Measurements from ENCODE around the gene FAM89B. TPM values are rescaled to one million over a fixed set of nuclear protein-coding genes. Genes with fewer than 3 reads are reported as not detected.

FAM89B gene
- total and polyA plus RNA-seq, 2 of the 8 experiments (the other 6 are each of a cell fraction or from before 2014, with no cell fraction given): 15.8 to 32.4 TPM

GRCh38 chr11:65619281-65619928, 47.1 kb downstream of the FAM89B start:
- FAIRE-seq: no peak
- no peak overlapping the region for H3K9ac ChIP-seq (replicated peaks in 1 of 4; ENCODE audit: extremely low read depth in 1 of 4, low read depth in 3 of 4, low read length in 3 of 4)

More at GRCh38 chr11:65619281-65619928, 47.1 kb downstream of the FAM89B start:
- peaks cover 6 to 16% of the 10 kb centered on the region in 2 experiments for H3K79me2 ChIP-seq (ENCODE audit: control insufficient read depth in 1 of 2, insufficient read depth in 2 of 2, low read length in 2 of 2)
- no peak overlapping the region for H3K4me3 ChIP-seq (ENCODE audit: extremely low read depth in 1 of 4, insufficient read depth in 2 of 4, low read depth in 3 of 4, low read length in 4 of 4)
- no peak overlapping the region for H2BK20ac ChIP-seq (ENCODE audit: low read length)
- no peak overlapping the region for H2AFZ ChIP-seq (ENCODE audit: low read length)
- peaks cover 16% of the 10 kb centered on the region for H3K79me1 ChIP-seq (ENCODE audit: low read depth, low read length)
- no peak overlapping the region for H3K23ac ChIP-seq (ENCODE audit: insufficient read length)
- ChIA-PET CTCF (ENCODE audit: partially characterized antibody) (interaction anchor here (2.1 kb wide), 1 partner anchor 25 kb away, joined by 8 read pairs; no protein-coding TSS in a partner anchor), POLR2A (ENCODE audit: partially characterized antibody) (interaction anchor here (1.0 to 5.7 kb wide), 3 partner anchors 13 to 18 kb away, joined by 4 to 38 read pairs (median 6); partner anchors contain the start of gene SIPA1)
- no peak overlapping the region for H2BK120ac ChIP-seq (replicated peaks; ENCODE audit: low read depth, low read length)
- 94% methylated on average over 27 of the region's 29 CpGs; no CpG with 5 or more reads in 1 of the 2 experiments for WGBS, 2 experiments (ENCODE audit: extremely low coverage in 1 of 2, insufficient coverage in 1 of 2, insufficient read length in 1 of 2, insufficient replicate concordance in 2 of 2, low coverage in 1 of 2, low lambda C conversion rate in 2 of 2, missing lambda C conversion rate in 1 of 2)
- no peak overlapping the region for H3K4me2 ChIP-seq (ENCODE audit: insufficient read depth in 1 of 2, low read depth in 2 of 2, low read length in 2 of 2)
- H3K27me3 ChIP-seq (replicated peaks in 1 of 4; ENCODE audit: control insufficient read depth in 3 of 4, extremely low read depth in 1 of 4, insufficient read depth in 3 of 4, low read length in 3 of 4): no peaks in the 10 kb centered on the region
- peaks cover 5 to 39% of the 10 kb centered on the region in 2 experiments for H4K20me1 ChIP-seq (replicated peaks in 1 of 2; ENCODE audit: control insufficient read depth in 1 of 2, insufficient read depth in 2 of 2, low read length in 2 of 2)
- no peaks in the 10 kb centered on the region for H3K9me3 ChIP-seq (ENCODE audit: insufficient read depth in 2 of 2, low read depth in 1 of 2, low read length in 1 of 2)
- no peak overlapping the region for H2AK5ac ChIP-seq (ENCODE audit: low read depth, low read length)
- H4K5ac ChIP-seq (ENCODE audit: insufficient read length, low read depth, low read length): no peak overlapping the region
- H4K8ac ChIP-seq (ENCODE audit: extremely low read depth, insufficient read depth, low read length): no peak overlapping the region
- H2BK15ac ChIP-seq (ENCODE audit: low read length): no peak overlapping the region
- H3K23me2 ChIP-seq (ENCODE audit: low read depth, low read length): peaks cover 10% of the 10 kb centered on the region
- H3K36me3 ChIP-seq (ENCODE audit: control insufficient read depth in 2 of 4, insufficient read depth in 4 of 4, low read length in 3 of 4): peaks cover 7 to 46% (median 22%) of the 10 kb centered on the region in 4 experiments; a peak in 7 of 8 replicates
- no peak overlapping the region for H3K4ac ChIP-seq (replicated peaks; ENCODE audit: insufficient read length, low read depth, low read length)
- TF ChIP-seq TBP (IDR thresholded peaks at IDR 0.05; ENCODE audit: low read depth, low read length): no peak
- no peak for TF ChIP-seq ATF3 (IDR thresholded peaks at IDR 0.05; ENCODE audit: insufficient read depth, low read depth, low read length)
- TF ChIP-seq BCL11A (IDR thresholded peaks at IDR 0.05; ENCODE audit: low read depth in 2 of 2, low read length in 2 of 2): no peak
- no peak for TF ChIP-seq BACH1 (IDR thresholded peaks at IDR 0.05; ENCODE audit: low read length)
- TF ChIP-seq CBX5 (IDR thresholded peaks at IDR 0.05; ENCODE audit: low read depth, low read length): no peak
- no peak overlapping the region for H4K91ac ChIP-seq (replicated peaks; ENCODE audit: insufficient read length, low read length)
- H3K14ac ChIP-seq (ENCODE audit: insufficient read length): no peak overlapping the region
- H3K4me1 ChIP-seq (replicated peaks in 1 of 4; ENCODE audit: control insufficient read depth in 3 of 4, insufficient read depth in 4 of 4, low read length in 3 of 4): peaks cover 0 to 9% (median 3%) of the 10 kb centered on the region in 4 experiments; a peak in 4 of 7 replicates
- H2BK12ac ChIP-seq (ENCODE audit: low read depth, low read length): no peak overlapping the region
- no peak overlapping the region for H3K56ac ChIP-seq (replicated peaks; ENCODE audit: insufficient read length, low read depth, low read length)
- no peak for DNase-seq (ENCODE audit: low read depth in 1 of 2, low spot score in 2 of 2)
- no peak overlapping the region for H3K27ac ChIP-seq (ENCODE audit: low read depth, low read length)
- no peak overlapping the region for H3K18ac ChIP-seq (ENCODE audit: extremely low read depth, low read length)
- no peak overlapping the region for H2BK5ac ChIP-seq (ENCODE audit: low read depth, low read length)

Data from H1 (cell line).